GM10248 (cell line): ENCODE results near the gene XRCC6.

Experiments
- CTCF ChIA-PET: fragments of 300-600 bp; sonication (Branson Sonifier 250); formaldehyde crosslinking; extraction: SDS; loops from one replicate; lab custom pipeline; 2021; ENCODE audit warnings: antibody characterized with exemption; lab: Yijun Ruan, JAX
- POLR2A ChIA-PET: fragments of 350-650 bp; sonication (Branson Sonifier 250); formaldehyde crosslinking; extraction: SDS; loops from one replicate; lab custom pipeline; 2020; ENCODE audit warnings: antibody characterized with exemption; lab: Yijun Ruan, JAX
- DNase-seq: peaks from one replicate; pipeline ENCODE4 v3.0.0; 2012; ENCODE audit errors: extremely low spot score
- TF ChIP-seq, protein P1 (sequence below): IDR thresholded peaks from 2 replicates; pipeline ENCODE4 v1.5.1; 2012; ENCODE audit warnings: mild to moderate bottlenecking, low read depth; ENCODE audit errors: extremely low read depth, missing control alignments, control extremely low read depth

The XRCC6 gene

DNA sequence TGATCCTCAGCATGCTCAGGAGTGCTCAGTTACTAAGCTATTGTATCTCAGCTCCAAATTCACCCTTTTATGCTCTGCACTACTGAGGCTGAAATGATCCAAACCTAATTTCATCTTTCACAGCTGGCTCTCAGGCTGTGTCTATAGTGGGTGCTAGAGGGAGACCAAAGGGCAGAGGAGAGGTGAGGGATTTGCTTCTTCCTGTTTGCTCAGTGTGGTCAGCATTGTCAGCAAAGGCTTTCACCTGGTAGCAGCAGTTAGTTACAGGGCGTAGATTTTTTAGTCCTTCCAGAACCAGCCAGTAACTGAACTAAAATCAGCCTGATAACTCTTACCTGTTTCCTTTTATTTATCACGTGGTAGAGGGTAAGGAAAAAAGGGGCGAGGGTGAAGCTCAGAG is 33.2 kb downstream of the XRCC6 start:
- no peak for DNase-seq
- TF ChIP-seq, protein P1, sequence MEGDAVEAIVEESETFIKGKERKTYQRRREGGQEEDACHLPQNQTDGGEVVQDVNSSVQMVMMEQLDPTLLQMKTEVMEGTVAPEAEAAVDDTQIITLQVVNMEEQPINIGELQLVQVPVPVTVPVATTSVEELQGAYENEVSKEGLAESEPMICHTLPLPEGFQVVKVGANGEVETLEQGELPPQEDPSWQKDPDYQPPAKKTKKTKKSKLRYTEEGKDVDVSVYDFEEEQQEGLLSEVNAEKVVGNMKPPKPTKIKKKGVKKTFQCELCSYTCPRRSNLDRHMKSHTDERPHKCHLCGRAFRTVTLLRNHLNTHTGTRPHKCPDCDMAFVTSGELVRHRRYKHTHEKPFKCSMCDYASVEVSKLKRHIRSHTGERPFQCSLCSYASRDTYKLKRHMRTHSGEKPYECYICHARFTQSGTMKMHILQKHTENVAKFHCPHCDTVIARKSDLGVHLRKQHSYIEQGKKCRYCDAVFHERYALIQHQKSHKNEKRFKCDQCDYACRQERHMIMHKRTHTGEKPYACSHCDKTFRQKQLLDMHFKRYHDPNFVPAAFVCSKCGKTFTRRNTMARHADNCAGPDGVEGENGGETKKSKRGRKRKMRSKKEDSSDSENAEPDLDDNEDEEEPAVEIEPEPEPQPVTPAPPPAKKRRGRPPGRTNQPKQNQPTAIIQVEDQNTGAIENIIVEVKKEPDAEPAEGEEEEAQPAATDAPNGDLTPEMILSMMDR, result no peak
- ChIA-PET CTCF (interaction anchor here (0.9 to 11.8 kb wide), 6 partner anchors 9 to 169 kb away, joined by 3 to 82 read pairs (median 3); no protein-coding TSS in a partner anchor), POLR2A (no interaction called here)

DNA sequence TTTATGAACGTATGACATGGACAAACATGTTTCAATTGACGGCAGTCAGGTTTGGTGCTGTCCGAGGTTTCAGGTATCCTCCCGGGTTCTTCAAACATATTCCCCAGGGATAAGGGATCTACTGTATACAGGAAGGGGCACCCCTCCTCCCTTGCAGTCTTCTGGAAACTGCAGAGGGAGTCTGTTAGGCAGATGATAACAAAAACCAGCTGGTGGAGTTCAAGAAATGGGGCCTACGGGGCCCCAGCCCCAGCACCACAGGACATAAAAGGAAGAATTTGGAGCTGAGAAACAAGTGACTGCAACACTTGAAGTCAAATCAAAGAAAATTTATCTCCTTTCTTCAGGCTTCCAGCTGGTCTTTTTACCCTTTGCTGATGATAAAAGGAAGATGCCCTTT is 35.5 kb downstream of the XRCC6 start:
- TF ChIP-seq, protein P1, result no peak
- DNase-seq, result no peak
- CTCF ChIA-PET, result interaction anchor here (0.9 to 11.8 kb wide), 3 partner anchors 9 to 90 kb away, joined by 3 to 82 read pairs (median 4); no protein-coding TSS in a partner anchor
- POLR2A ChIA-PET, result no interaction called here

- ChIA-PET POLR2A (no interaction called here), CTCF (interaction anchor here (0.8 to 11.8 kb wide), 4 partner anchors 8 to 89 kb away, joined by 3 to 82 read pairs (median 4); no protein-coding TSS in a partner anchor)
- DNase-seq, result no peak
- TF ChIP-seq, protein P1, result no peak
These were observed 36.6 kb downstream of the XRCC6 start for GRCh38 chr22:41657709-41658108.

DNA sequence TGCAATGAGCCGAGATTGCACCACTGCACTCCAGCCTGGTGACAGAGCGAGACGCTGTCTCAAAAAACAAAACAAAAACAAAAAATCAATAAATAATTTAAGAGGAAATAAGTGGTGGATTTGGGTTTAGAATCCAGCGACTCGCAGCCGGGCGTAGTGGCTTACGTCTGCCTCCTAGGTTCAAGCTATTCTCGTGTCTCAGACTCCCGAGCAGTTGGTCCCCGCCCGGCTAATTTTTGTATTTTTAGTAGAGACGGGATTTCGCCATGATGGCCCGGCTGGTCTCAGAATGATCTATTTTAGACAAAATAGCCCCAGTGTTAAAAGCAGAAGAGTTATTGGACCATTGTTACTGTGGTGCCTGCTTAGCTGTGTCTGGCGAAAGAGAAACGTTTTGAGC is 37.8 kb downstream of the XRCC6 start:
- no peak for DNase-seq
- ChIA-PET CTCF (interaction anchor here (1.6 to 11.8 kb wide), 2 partner anchors 6 to 38 kb away, joined by 5 to 82 read pairs; no protein-coding TSS in a partner anchor), POLR2A (no interaction called here)
- TF ChIP-seq, protein P1, result no peak

DNA sequence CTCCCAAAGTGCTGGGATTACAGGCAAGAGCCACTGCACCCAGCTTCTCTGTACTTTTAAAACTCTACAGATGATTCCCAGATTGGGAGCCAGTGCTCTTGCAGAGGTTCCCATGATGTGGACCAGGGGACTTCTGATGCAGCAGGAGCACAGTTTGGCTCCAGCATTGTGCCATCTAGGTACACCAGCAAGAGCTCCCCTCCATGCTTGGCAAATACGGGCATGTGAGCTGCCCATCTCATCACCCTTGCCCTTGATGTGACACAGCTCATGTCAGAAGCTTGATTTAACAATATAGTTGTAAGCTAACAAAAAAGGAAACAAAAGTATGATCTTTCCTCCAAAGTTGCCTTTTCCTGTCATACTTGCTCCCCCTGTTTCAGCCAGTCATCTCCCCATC is 38.8 kb downstream of the XRCC6 start:
- ChIA-PET POLR2A (no interaction called here), CTCF (interaction anchor here (1.0 to 1.6 kb wide), 4 partner anchors 9 to 281 kb away, joined by 3 to 5 read pairs (median 4); no protein-coding TSS in a partner anchor)
- DNase-seq, result no peak
- TF ChIP-seq, protein P1, result no peak

GRCh38 chr22:41660416-41660815 is 39.3 kb downstream of the XRCC6 start:
- TF ChIP-seq, protein P1, result no peak
- CTCF ChIA-PET, result interaction anchor here (1.0 to 1.4 kb wide), 3 partner anchors 9 to 281 kb away, joined by 3 to 4 read pairs (median 3); no protein-coding TSS in a partner anchor
- POLR2A ChIA-PET, result no interaction called here
- no peak for DNase-seq
